ENCODE results near the gene NFE2L1.

Gene NFE2L1

DNA sequence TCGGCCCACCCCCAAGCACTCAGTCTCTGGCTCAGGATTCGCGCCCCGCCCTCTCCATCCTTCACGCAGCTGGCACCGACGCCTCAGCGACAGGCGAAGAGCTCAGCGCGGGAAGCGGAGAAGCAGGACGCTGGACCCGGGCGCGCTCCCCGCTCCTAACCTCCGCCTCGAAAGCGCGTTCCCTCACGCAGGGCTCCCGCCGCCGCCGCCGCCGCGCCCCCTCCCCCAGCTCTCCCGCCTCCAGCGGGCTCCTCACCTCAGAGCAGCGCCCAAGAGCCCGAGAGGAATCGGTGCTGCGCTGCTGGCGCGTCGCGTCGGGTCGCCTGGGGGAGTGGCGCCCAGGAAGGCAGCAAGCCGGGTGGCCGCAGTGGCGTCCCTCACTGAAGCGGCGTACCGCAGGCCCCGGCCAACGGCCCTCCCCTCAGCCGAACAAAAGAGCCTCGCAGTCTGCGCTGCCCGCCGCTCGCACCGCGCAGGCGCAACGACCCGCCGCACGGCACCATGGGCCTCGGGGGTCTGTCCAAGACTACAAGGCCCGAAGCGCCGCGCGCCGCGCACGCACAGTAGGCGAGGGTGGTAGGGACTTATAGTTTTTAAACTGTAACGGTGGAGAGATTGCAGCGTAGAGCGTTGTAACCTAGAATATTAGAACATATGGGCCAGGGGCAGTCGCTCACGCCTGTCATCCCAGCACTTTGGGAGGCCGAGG, 53.0 kb downstream of the NFE2L1 start, which contains the start of gene CBX1:
Gene CBX1 (minus strand): TSS at position 467 of the 709 bp plus-strand sequence. CDS start 24,474 bp downstream, outside the sequence.
- H3K27me3 ChIP-seq (ENCODE audit: insufficient read depth, low read depth, severe bottlenecking): no peaks in the 10 kb centered on the region

DNA sequence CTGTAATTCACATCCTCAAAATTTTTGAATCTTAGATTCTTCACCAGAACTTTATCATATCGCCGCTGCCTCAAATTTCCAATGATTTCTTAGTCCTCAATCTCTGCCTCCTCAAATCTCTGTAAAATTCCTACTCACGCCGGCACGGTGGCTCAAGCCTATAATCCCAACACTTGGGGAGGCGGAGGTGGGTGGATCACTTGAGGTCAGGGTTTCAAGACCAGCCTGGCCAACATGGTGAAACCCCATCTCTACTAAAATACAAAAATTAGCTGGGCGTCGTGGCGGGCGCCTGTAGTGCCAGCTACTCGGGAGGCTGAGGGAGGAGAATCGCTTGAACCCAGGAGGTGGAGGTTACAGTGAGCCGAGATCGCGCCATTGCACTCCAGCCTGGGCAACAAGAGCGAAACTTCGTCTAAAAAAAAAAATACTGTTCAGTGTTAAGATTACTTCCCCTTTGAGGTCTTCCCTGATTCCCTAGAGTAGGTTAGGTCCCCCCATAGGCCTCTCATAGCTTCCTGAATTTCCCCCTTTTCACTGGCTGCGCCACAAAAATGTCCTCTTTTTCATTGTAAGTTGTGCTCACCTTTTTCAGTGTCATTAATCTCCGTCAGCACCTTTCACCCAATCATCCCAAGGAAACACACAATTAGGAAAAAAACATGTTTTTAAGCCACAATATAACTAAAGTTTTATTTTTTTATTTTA, 54.0 kb downstream of the NFE2L1 start:
- H3K27ac ChIP-seq: no peak overlapping the region
- DNase-seq: no peak
- TF ChIP-seq, protein P1, sequence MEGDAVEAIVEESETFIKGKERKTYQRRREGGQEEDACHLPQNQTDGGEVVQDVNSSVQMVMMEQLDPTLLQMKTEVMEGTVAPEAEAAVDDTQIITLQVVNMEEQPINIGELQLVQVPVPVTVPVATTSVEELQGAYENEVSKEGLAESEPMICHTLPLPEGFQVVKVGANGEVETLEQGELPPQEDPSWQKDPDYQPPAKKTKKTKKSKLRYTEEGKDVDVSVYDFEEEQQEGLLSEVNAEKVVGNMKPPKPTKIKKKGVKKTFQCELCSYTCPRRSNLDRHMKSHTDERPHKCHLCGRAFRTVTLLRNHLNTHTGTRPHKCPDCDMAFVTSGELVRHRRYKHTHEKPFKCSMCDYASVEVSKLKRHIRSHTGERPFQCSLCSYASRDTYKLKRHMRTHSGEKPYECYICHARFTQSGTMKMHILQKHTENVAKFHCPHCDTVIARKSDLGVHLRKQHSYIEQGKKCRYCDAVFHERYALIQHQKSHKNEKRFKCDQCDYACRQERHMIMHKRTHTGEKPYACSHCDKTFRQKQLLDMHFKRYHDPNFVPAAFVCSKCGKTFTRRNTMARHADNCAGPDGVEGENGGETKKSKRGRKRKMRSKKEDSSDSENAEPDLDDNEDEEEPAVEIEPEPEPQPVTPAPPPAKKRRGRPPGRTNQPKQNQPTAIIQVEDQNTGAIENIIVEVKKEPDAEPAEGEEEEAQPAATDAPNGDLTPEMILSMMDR (IDR thresholded peaks at IDR 0.05; ENCODE audit: low read depth, low read length): no peak

More for the DNA sequence above, 53.0 kb downstream of the NFE2L1 start, which contains the start of gene CBX1:
- H3K4me3 ChIP-seq (ENCODE audit: low read depth, low read length): peak within 1 kb of the TSS; percentile 63
- H3K36me3 ChIP-seq: peaks cover 10% of the 10 kb centered on the region
- H3K9me3 ChIP-seq (ENCODE audit: severe bottlenecking): peaks cover 5% of the 10 kb centered on the region
- H3K27ac ChIP-seq: peak within 1 kb of the TSS; percentile 91
- DNase-seq: peak; percentile 94
- TF ChIP-seq, protein P1 (IDR thresholded peaks at IDR 0.05; ENCODE audit: low read depth, low read length): no peak

DNA sequence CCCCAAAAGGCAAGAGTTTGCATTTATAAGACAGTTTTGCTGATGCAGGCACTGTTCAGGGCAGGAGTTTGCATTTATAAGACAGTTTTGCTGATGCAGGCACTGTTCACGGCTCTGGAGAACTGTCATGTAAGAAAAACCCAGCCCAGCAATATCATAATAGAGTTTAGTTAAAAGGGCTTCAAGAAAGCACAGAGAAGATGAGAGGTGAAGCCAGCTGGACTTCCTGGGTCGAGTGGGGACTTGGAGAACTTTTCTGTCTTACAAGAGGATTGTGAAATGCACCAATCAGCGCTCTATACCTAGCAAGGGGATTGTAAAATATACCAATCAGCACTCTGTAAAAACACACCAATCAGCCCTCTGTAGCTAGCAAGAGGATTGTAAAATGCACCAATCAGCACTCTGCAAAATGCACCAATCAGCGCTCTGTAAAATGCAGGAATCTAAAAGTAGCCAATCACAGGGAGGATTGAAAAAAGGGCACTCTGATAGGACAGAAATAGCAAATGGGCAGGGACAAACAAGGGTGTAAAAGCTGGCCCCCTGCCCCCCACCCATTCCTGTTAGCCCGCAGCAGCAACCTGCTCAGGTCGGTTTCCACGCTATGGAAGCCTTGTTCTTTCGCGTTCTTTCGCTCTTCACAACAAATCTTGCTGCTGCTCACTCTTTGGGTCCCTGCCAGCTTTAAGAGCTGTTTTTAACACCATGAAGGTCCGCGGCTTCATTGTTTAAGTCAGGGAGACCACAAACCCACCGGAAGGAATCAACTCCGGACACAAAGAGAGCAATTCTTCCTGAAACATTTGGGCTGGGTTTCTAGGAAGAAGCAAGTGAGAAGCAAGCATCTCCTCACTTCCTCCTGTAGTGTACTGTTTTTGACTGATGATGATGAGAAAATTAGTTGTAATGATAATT, 54.9 kb downstream of the NFE2L1 start:
- H3K9me3 ChIP-seq (ENCODE audit: severe bottlenecking): peaks cover 5% of the 10 kb centered on the region
- H3K36me3 ChIP-seq: peaks cover 4% of the 10 kb centered on the region
- no peak for DNase-seq
- no peaks in the 10 kb centered on the region for H3K27me3 ChIP-seq (ENCODE audit: insufficient read depth, low read depth, severe bottlenecking)
- no peak overlapping the region for H3K4me3 ChIP-seq (ENCODE audit: low read depth, low read length)
- TF ChIP-seq, protein P1 (IDR thresholded peaks at IDR 0.05; ENCODE audit: low read depth, low read length): no peak
- H3K27ac ChIP-seq: no peak overlapping the region

More for the DNA sequence above, 54.0 kb downstream of the NFE2L1 start:
- Histone ChIP-seq H3K36me3 (peaks cover 4% of the 10 kb centered on the region), H3K4me3 (ENCODE audit: low read depth, low read length) (peak overlapping the region; percentile 63), H3K9me3 (ENCODE audit: severe bottlenecking) (peaks cover 5% of the 10 kb centered on the region), H3K27me3 (ENCODE audit: insufficient read depth, low read depth, severe bottlenecking) (no peaks in the 10 kb centered on the region)

DNA sequence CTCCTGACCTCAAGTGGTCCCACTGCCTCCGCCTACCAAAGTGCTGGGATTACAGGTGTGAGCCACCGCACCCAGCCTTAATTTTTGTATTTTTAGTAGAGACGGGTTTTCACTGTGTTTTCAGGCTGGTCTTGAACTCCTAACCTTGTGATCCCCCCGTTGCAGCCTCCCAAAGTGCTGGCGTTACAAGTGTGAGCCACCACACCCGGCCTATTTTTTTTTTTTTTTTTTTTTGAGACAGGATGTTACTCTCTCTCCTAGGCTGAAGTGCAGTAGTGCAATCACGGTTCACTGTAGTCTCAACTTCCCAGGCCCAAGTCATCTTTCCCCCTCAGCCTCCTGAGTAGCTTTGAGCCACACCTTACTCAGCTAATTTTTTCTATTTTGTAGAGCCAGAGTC, 56.3 kb downstream of the NFE2L1 start:
- no peak overlapping the region for H3K4me3 ChIP-seq (ENCODE audit: low read depth, low read length)
- H3K27me3 ChIP-seq (ENCODE audit: insufficient read depth, low read depth, severe bottlenecking): no peaks in the 10 kb centered on the region
- DNase-seq: no peak
- H3K27ac ChIP-seq: no peak overlapping the region
- TF ChIP-seq, protein P1 (IDR thresholded peaks at IDR 0.05; ENCODE audit: low read depth, low read length): no peak
- H3K9me3 ChIP-seq (ENCODE audit: severe bottlenecking): peaks cover 5% of the 10 kb centered on the region
- peaks cover under 1% of the 10 kb centered on the region for H3K36me3 ChIP-seq

DNA sequence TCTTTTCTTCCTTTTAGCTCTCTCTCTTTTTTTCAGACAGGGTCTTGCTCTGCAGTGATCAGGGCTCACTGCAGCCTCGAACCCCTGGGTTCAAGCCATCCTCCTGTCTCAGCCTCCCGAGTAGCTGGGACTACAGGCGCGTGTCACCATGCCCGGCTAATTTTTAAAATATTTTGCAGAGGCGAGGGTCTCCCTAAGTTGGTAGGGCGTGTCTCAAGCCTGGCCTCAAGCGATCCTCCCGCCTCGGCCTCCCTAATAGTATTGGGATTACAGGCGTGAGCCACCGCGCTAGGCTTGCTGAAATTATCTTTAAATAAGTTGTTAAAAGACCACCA, 58.6 kb downstream of the NFE2L1 start:
- H3K27ac ChIP-seq: peak overlapping the region; percentile 95
- no peaks in the 10 kb centered on the region; the same call in 1 of the 2 replicates for H3K36me3 ChIP-seq
- DNase-seq: no peak
- peak overlapping the region; percentile 83 for H3K4me3 ChIP-seq (ENCODE audit: low read depth, low read length)
- peaks cover 5% of the 10 kb centered on the region for H3K9me3 ChIP-seq (ENCODE audit: severe bottlenecking)
- TF ChIP-seq, protein P1 (IDR thresholded peaks at IDR 0.05; ENCODE audit: low read depth, low read length): no peak
- no peaks in the 10 kb centered on the region for H3K27me3 ChIP-seq (ENCODE audit: insufficient read depth, low read depth, severe bottlenecking)

All from WERI-Rb-1 (cell line).